Stimulated activated CD8-positive, alpha-beta memory T cell treated with anti-CD3 and anti-CD28 coated beads, Interleukin-4, amount 100 ng/mL, for 48 hours (primary cell): ENCODE measurements around the gene GGPS1.
"Not testable (repeated sequence)": the region's sequence is repeated elsewhere in the genome, so short reads cannot be mapped to it uniquely, and the experiment has no call there.

ENCODE experiments used
- DNase-seq: peaks from one replicate; pipeline ENCODE4 v3.0.0-alpha.2; 2020

GGPS1 gene

DNA sequence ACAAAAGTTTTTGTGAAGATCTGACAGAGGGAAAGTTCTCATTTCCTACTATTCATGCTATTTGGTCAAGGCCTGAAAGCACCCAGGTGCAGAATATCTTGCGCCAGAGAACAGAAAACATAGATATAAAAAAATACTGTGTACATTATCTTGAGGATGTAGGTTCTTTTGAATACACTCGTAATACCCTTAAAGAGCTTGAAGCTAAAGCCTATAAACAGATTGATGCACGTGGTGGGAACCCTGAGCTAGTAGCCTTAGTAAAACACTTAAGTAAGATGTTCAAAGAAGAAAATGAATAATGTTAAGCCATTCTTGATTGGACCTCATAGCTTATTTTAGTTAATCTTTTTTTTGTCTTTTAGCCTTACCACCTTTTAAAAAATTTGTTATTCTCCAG, 14.1 kb downstream of the GGPS1 start:
- DNase-seq: no peak

DNA sequence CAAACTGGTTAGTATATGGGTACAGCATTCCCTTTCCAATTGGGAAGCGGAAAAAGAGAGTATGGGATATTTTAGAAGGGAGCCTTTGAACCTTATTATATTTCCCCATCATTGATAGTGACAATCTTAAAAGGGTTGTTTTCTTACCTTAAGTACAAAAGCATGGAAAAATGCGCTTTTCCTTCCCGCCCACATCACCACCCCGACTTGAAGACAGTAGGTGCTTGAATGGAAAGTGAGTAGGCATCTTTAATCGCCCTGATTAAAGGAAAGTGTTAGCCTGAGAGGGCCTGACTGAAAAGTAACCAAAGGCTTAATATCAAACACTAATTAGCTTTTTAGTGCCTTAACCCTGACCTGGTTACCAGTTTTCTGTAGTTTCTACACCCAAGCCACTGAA, 15.4 kb downstream of the GGPS1 start:
- peak; percentile 7 for DNase-seq

DNA sequence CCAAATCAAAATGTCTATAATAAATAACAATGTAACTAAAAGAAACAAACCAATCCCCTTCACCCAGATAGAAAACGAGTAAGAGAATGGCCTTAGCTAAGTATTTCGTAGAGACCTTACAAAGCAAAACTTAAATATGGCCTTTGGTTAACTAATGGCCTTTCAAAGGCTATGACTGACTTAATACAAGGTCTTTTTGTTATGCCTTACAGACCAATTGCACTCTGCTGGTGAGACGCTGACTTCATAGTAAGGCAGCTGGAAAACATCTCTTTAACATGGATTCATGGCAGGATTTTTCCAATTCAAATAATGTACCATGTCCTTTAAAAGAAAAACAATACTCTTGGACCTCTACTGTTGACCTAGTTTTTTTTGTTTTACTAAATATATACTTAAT, 23.1 kb downstream of the GGPS1 start:
- DNase-seq: no peak

DNA sequence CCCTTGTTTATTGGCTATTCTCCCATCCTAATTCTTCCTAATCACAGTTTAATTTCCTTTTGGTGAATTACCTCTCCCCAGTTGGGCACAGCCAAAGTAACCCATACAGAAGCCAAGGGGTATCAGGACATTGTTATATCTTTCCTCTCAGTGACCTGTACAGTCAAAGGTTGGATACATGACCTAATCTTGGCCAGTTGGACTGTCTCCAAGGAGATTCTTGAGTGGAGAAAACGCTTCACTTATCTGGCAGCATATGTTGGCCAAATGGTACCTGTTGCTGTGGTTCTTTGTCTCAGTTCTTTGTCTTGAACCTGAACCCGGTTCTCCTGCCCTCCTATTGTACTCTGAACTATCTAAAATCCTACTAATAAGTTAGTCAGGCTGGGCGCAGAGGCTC, 23.5 kb downstream of the GGPS1 start:
- DNase-seq: no peak

DNA sequence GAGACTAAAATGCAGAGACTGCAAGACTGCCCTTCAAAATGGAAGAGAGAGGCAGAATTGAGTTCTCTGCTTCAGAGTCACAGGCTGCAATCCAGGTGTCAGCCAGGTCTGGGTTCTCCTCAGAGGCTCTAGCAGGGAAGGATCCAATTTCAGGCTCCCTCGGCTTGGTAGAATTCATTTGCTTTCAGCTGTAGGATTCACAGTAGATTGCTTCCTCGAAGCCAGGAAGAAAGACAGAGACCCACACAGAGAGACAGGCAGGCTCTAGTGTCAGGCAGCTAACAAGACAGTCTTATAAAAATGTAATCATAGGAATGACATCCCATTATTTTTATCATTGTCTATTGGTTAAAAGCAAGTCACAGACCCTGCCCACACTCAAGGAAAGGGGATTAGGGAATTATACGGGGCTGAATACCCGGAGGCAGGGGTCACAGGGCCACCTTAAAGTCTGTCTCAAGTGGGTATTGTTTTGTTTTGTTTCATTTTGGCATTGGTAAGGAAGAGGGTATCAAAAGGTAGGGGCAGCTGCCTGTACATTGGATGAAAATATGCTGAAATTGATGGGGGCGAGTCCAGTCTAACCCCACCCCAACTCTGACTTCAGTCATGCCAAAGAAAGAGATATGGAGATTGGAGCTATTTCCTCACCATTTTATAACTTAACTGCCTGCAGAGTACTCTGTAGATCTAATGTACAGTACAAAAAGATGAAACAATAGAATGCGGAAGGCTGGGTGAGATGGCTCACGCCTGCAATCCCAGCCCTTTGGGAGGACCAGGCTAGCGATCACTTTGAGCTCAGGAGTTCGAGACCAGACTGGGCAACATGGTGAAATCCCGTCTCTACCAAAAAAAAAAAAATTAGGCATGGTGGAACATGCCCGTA, 29.4 kb downstream of the GGPS1 start:
- DNase-seq: peak; percentile 9

DNA sequence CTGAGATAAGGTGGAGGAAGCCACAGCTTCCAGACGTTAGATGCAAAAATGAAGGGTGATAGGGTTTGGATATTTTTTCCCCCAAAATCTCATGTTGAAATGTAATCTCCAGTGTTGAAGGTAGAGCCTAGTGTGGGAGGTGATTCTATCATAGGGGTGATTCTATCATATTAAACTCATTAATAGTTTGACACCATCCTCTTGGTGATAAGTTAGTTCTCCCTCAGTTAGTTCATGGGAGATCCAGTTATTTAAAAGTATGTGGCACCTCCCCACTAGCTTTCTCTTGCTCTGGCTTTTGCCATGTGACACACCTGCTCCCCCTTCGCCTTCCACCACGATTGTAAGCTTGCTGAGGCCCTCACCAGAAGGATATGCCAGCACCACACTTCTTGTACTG, 30.5 kb downstream of the GGPS1 start:
- peak; percentile 8 for DNase-seq

DNA sequence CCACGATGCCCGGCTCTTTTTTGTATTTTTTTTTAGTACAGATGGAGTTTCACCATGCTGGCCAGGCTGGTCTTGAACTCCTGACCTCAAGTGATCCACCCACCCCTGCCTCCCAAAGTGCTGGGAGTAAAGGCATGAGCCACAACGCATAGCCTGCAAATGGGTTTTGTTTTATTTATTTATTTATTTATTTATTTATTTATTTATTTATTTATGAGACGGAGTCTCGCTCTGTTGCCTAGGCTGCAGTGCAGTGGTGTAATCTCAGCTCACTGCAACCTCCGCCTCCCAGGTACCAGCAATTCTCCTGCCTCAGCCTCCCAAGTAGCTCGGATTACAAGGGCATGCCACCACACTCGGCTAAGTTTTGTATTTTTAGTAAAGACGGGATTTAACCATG, 35.8 kb downstream of the GGPS1 start:
- DNase-seq: not testable (repeated sequence)

DNA sequence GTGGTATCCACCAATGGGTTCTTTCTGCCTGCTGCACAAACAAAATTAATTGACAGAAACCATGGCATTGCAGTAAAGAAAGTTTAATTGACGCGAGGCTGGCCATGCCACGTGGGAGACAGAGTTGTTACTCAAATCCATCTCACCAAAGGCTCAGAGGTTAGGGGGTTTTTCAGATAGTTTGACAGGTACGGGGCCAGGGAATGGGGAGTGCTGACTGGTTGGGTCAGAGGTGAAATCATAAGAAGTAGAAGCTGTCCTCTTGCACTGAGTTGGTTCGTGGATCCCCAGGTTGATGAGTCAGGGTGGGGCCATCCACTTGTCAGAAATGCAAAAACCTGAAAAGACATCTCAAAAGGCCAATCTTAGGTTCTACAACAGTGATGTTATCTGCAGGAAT, 37.9 kb downstream of the GGPS1 start:
- DNase-seq: peak; percentile 57

DNA sequence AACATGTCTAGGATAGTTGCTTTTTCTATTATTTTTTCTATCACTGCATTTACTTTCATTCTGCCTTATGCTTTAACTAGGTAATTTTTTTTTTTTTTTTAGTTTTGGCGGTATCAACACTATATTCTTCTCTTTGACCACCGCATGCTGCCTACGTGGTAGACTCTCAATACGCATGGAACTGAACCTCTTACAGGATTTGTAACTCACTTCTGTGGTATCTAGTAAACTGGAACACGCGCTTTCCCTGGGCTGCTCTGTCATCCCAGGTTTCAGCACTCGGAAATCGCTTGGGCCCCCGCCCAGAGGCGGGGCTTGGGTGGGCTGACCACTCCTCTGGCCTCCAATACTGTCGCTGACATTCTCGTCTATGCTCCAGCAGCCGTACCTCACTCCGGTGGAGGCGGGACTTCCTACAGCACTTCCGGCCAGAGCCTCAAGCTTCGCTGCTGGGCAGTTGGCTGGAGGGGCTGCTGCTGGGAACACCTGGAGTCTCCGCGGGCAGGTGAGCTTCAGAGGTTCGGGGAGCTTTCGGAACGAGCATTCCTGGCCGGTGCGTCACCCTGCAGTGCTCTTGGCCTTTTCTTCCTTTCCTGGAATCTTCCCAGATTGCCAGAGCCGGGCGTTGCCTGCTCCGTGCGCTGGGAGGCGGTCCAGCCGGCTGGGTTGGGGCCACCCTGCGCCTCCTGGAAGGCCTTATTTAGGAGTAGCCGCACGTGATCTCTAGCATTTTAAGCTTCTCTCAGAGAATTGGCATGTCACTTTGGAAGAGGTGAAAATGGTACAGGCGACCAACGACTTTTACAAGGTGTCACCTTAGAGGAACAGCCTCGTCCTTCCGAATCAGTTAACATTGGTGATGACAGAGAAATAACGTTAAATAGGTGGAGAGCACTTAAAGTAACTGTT, 38.9 kb downstream of the GGPS1 start, which contains the start of gene TBCE:
TSS of gene TBCE (plus strand) at position 428 of the 909 bp plus-strand sequence. CDS start 12,623 bp downstream, outside the sequence.
- peak; percentile 94 for DNase-seq

DNA sequence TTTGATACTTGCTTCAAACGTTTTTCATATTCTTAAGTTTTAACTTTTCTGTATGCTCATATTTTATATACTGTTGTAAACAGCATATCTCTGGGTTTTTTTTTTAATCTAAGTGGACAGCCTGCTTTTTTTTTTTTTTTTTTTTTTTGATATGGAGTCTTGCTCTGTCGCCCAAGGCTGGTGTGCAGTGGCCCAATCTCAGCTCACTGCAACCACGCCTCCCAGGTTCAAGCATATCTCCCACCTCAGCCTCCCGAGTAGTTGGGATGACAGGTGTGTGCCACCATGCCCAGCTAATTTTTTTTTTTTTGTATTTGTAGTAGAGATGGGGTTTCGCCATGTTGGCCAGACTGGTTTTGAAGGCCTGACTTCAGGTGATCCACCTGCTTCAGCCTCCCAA, 40.1 kb downstream of the GGPS1 start:
- DNase-seq: no peak

DNA sequence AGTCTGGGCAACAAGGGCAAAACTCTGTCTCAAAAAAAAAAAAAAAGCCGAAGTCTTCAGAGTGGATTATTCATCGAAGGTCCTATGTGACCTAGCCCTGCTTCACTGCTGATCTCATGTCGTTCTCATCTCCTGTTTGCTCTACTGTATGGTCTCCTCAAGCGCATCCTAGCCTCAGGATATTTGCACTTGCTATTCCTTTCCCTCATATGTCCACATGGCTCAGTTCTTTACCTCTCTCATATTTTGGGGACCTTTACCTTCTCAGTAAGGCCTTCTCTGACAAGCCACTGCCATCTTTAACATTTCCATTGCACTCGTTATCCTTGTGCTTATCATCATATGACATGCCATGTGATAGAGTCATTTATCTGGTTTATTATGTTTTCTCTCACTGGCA, 41.4 kb downstream of the GGPS1 start:
- DNase-seq: no peak

DNA sequence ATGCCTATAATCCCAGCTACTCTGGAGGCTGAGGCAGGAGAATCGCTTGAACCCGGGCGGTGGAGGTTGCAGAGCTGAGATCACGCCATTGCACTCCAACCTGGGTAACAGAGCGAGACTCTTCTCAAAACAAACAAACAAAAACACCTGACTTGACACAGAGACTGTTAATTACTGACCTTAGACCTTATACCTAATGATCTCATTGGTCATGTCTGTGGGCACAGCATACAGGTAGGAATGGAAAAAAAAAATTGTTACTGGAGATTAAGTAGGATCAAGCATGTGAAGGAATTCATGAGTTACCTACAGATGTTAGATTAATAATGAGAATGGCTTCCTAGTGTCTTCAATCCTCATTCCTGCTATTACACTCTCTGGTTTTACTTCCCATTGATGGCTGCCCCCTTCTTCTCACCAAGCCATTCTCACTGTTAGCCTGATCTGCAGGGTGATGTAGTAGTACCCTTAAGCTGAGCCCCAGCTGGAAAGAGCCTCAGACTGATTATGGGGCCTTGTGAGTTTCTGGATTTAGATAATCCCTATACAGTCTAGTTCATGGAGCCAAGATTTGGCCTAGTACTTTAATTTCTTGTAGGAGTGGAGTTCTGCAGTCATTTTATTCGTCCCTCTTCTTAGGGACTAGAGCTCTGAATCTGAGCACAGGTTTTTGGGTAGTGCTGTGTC, 47.7 kb downstream of the GGPS1 start:
- no peak for DNase-seq

DNA sequence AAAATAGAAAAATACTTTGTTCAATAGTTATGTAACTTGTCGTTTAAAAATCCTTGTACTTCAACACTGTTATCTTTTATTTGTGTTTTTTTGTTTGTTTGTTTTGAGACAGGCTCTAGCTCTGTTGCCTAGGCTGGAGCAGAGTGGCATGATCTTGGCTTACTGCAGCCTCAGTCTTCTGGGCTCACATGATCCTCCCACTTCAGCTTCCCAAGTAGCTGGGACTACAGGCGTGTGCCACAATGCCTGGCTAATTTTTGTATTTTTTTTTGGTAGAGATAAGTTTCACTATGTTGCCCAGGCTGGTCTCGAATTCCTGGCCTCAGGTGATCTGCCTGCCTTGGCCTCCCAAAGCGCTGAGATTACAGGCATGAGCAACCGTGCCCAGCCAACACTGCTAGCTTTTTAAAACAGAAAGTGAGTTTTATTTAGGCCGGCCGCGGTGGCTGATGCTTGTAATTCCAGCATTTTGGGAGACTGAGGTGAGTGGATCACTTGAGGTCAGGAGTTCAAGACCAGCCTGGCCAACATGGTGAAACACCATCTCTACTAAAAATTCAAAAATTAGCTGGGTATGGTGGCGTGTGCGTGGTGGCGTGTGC, 49.9 kb downstream of the GGPS1 start:
- not testable (repeated sequence) for DNase-seq

DNA sequence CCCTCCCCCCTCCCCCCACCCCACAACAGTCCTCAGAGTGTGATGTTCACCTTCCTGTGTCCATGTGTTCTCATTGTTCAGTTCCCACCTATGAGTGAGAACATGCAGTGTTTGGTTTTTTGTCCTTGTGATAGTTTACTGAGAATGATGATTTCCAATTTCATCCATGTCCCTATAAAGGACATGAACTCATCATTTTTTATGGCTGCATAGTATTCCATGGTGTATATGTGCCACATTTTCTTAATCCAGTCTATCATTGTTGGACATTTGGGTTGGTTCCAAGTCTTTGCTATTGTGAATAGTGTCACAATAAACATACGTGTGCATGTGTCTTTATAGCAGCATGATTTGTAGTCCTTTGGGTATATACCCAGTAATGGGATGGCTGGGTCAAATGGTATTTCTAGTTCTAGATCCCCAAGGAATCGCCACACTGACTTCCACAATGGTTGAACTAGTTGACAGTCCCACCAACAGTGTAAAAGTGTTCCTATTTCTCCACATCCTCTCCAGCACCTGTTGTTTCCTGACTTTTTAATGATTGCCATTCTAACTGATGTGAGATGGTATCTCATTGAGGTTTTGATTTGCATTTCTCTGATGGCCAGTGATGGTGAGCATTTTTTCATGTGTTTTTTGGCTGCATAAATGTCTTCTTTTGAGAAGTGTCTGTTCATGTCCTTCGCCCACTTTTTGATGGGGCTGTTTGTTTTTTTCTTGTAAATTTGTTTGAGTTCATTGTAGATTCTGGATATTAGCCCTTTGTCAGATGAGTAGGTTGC, 53.8 kb downstream of the GGPS1 start:
- not testable (repeated sequence) for DNase-seq

DNA sequence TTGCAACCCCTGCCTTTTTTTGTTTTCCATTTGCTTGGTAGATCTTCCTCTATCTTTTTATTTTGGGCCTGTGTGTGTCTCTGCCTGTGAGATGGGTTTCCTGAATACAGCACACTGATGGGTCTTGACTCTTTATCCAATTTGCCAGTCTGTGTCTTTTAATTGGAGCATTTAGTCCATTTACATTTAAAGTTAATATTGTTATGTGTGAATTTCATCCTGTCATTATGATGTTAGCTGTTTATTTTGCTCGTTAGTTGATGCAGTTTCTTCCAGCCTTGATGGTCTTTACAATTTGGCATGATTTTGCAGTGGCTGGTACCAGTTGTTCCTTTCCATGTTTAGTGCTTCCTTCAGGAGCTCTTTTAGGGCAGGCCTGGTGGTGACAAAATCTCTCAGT, 57.3 kb downstream of the GGPS1 start:
- not testable (repeated sequence) for DNase-seq

DNA sequence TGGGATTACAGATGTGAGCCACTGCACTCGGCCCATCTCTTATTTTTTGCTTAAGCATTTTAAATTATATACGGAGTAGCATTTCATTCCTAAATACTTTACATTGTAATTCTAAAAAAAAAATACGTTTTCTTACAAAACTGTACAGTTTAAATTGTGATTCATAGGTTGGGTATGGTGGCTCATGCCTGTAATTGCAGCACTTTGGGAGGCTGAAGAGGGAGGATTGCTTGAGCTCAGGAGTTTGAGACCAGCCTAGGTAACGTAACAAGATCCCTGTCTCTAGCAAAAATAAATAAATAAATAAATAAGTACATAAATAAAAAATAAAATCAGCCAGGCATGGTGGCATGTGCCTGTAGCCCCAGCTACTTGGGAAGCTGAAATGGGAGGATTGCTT, 63.5 kb downstream of the GGPS1 start:
- no peak for DNase-seq
